ENCODE data around the gene SLC16A8. TPM values are rescaled to one million over a fixed set of nuclear protein-coding genes. Genes with fewer than 3 reads are reported as not detected.

SLC16A8 gene
- total RNA-seq, 1 experiment from 2014 or later, result not detected

- H3K4me3 ChIP-seq (replicated peaks in 1 of 2; ENCODE audit: low read depth in 1 of 2, low read length in 2 of 2), result no peak overlapping the region
- no TSS peak for BruUV-seq (replicated peaks)
- ChIA-PET CTCF (no interaction called here), POLR2A (no interaction called here), RAD21 (ENCODE audit: low non-redundant PET in 1 of 2, low total read pairs in 2 of 2, uncharacterized antibody in 2 of 2, unreplicated experiment in 2 of 2) (no interaction called here)
- H4K20me1 ChIP-seq (ENCODE audit: insufficient read depth), result no peaks in the 10 kb centered on the region
- H3K27ac ChIP-seq (ENCODE audit: low read depth, low read length), result no peak overlapping the region
- no peak for TF ChIP-seq POLR2AphosphoS5 (IDR thresholded peaks at IDR 0.05; ENCODE audit: low read depth, low read length)
- no peak for TF ChIP-seq ZBTB33 (IDR thresholded peaks at IDR 0.05; ENCODE audit: extremely low read depth, insufficient replicate concordance, low read length)
- TF ChIP-seq RAD21 (IDR thresholded peaks at IDR 0.05; ENCODE audit: low read depth), result no peak
- no peak for TF ChIP-seq JUND (IDR thresholded peaks at IDR 0.05)
- TF ChIP-seq TCF7L2 (IDR thresholded peaks at IDR 0.05; ENCODE audit: borderline replicate concordance, extremely low read depth, insufficient read depth, insufficient read length), result no peak
- TF ChIP-seq EGR1 (IDR thresholded peaks at IDR 0.05; ENCODE audit: low read depth), result no peak
- no peak for TF ChIP-seq MAX (IDR thresholded peaks at IDR 0.05)
- TF ChIP-seq CTCF (IDR thresholded peaks at IDR 0.05 in 2 of 3, conservative IDR thresholded peaks at IDR 0.05 in 1 of 3; ENCODE audit: borderline replicate concordance in 1 of 3, insufficient read depth in 1 of 3, low read depth in 2 of 3, low read length in 2 of 3), result no peak
- no peak for TF ChIP-seq SIN3A (IDR thresholded peaks at IDR 0.05; ENCODE audit: low read depth)
- no peak for TF ChIP-seq CBX3 (IDR thresholded peaks at IDR 0.05; ENCODE audit: low read depth)
- TF ChIP-seq SP1 (IDR thresholded peaks at IDR 0.05; ENCODE audit: low read depth), result no peak
- TF ChIP-seq FOSL1 (IDR thresholded peaks at IDR 0.05; ENCODE audit: low read depth), result no peak
- no peak for TF ChIP-seq EZH2 (IDR thresholded peaks at IDR 0.05)
- no peak for TF ChIP-seq POLR2A (IDR thresholded peaks at IDR 0.05; ENCODE audit: borderline replicate concordance, extremely low read depth, insufficient read depth, insufficient read length)
- no peak for TF ChIP-seq ZFX (IDR thresholded peaks at IDR 0.05)
- no peak for TF ChIP-seq ATF3 (IDR thresholded peaks at IDR 0.05)
- TF ChIP-seq EZH2phosphoT487 (IDR thresholded peaks at IDR 0.05; ENCODE audit: borderline replicate concordance), result no peak
- TF ChIP-seq YY1 (IDR thresholded peaks at IDR 0.05; ENCODE audit: extremely low read depth, insufficient replicate concordance, low read depth, low read length), result no peak
- intact Hi-C loops (cut with micrococcal nuclease), result no loop called here
- no peaks in the 10 kb centered on the region for H3K79me2 ChIP-seq (ENCODE audit: insufficient read depth, low read length)
- H3K9ac ChIP-seq (ENCODE audit: low read length), result no peak overlapping the region
- ATAC-seq (no peak), DNase-seq (ENCODE audit: low read depth, low spot score) (no peak)
- H2AFZ ChIP-seq (ENCODE audit: low read depth, low read length, poor library complexity, severe bottlenecking), result no peak overlapping the region
- H3K4me2 ChIP-seq (ENCODE audit: low read length), result no peak overlapping the region
- H3K9me2 ChIP-seq (ENCODE audit: insufficient read depth), result no peaks in the 10 kb centered on the region
- no peaks in the 10 kb centered on the region for H3K9me3 ChIP-seq (ENCODE audit: control insufficient read depth in 1 of 2, insufficient read depth in 1 of 2, low read depth in 1 of 2, low read length in 2 of 2)
- H3K4me1 ChIP-seq (ENCODE audit: control insufficient read depth in 1 of 2, insufficient read depth in 2 of 2, low read length in 2 of 2), result no peaks in the 10 kb centered on the region
- H3K27me3 ChIP-seq (ENCODE audit: insufficient read depth, low read length), result no peaks in the 10 kb centered on the region
- peaks cover 3 to 19% of the 10 kb centered on the region in 2 experiments; a peak in 3 of 4 replicates for H3K36me3 ChIP-seq (ENCODE audit: control insufficient read depth in 1 of 2, insufficient read depth in 2 of 2, low read length in 2 of 2)
Observed at GRCh38 chr22:38075105-38075825, 8.7 kb downstream of the SLC16A8 start.

Data from HCT116 (cell line).